22Rv1 (cell line): Measurements from ENCODE around the gene BICRAL.

Source experiments
- H3K27ac ChIP-seq: fragments of 450-650 bp; 2 replicates; pipeline ENCODE4 v1.5.1; 2017
- ZFX ChIP-seq: fragments of 450-650 bp; IDR thresholded peaks from 2 replicates; pipeline ENCODE4 v1.6.1; 2017; ENCODE audit warnings: antibody characterized with exemption, borderline replicate concordance
- TF ChIP-seq, protein P1 (sequence below): fragments of 450-650 bp; IDR thresholded peaks from 2 replicates; pipeline ENCODE4 v1.5.1; 2017; ENCODE audit warnings: mild to moderate bottlenecking

The BICRAL gene

DNA sequence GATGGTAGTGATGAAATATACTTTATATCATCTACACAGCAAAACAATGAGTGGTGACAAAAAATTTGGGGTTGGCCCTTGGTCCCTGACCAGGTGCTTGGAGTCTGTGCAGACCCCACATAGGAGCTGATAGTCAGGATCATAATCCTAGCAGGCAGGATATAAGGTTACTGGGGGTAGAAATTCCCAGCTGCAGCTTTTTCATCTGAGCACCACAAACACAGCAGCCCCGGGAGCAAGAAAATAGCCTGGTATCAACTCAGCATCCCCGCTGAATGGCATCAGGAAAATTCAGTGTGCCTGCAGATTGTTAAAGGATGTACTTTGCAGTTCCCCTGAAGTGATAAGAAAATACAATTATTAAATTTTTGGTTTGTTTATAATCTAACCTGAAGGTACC is 69.7 kb downstream of the BICRAL start:
- TF ChIP-seq, protein P1, sequence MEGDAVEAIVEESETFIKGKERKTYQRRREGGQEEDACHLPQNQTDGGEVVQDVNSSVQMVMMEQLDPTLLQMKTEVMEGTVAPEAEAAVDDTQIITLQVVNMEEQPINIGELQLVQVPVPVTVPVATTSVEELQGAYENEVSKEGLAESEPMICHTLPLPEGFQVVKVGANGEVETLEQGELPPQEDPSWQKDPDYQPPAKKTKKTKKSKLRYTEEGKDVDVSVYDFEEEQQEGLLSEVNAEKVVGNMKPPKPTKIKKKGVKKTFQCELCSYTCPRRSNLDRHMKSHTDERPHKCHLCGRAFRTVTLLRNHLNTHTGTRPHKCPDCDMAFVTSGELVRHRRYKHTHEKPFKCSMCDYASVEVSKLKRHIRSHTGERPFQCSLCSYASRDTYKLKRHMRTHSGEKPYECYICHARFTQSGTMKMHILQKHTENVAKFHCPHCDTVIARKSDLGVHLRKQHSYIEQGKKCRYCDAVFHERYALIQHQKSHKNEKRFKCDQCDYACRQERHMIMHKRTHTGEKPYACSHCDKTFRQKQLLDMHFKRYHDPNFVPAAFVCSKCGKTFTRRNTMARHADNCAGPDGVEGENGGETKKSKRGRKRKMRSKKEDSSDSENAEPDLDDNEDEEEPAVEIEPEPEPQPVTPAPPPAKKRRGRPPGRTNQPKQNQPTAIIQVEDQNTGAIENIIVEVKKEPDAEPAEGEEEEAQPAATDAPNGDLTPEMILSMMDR, result no peak
- no peak for TF ChIP-seq ZFX
- no peak overlapping the region for H3K27ac ChIP-seq

GRCh38 chr6:42860036-42860435 is 78.2 kb downstream of the BICRAL start:
- no peak for TF ChIP-seq ZFX

DNA sequence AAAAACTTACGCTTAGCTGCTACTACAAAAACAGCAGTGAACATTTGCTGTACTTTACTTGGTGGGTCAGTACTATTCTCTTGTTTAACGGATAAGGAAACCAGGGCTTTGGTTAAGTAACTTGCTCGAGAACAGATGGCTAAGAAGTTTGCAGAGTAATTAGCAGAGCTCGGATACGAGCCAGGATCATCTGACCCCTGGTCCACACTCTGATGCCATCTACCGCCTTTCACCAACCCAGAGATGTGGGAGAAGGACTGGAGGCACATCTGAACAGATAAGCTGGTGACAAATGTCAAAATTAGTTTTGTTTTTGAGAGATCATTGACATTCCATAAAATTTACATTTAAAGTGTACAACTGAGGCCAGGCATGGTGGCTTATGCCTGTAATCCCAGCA is 78.6 kb downstream of the BICRAL start:
- H3K27ac ChIP-seq, result no peak overlapping the region
- TF ChIP-seq, protein P1, result no peak
- no peak for TF ChIP-seq ZFX

More at GRCh38 chr6:42860036-42860435, 78.2 kb downstream of the BICRAL start:
- no peak overlapping the region for H3K27ac ChIP-seq

- TF ChIP-seq ZFX, result no peak
- TF ChIP-seq, protein P1, result no peak
- no peak overlapping the region for H3K27ac ChIP-seq
Measured at GRCh38 chr6:42864602-42865001, 82.8 kb downstream of the BICRAL start.

DNA sequence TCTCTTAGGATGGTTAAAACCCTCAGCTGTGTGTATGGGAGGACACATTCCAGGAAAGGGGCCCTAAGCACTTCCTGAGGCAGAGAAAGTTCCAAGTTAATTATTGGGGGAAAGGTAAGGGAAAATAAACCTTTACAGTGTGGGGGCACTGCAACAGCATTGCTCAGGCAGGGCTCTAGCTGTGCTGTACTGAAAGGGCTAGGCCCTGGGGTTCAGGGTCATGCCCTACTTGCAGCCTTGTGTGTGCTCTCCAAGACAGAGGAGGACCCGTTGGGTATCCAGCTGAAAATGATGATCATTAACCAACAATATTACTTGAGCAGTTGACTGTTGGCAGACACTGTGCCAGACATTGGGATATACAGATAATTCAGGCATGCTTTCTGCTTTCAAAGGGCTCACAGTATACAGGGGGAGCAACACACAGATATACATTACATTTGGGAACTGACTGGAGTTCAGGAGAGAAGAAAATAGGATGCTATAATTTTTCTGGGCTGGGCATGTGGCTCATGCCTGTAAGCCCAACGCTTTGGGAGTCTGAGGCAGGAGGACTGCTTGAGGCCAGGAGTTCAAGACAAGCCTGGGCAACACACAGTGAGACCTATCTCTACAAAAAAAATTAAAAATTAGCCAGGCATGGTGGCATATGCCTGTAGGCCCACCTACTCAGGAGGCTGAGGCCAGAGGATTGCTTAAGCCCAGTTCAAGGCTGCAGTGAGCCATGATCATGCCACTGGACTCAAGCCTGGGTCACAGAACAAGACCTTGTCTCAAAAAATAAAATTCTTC is 88.5 kb downstream of the BICRAL start:
- TF ChIP-seq, protein P1, result no peak
- TF ChIP-seq ZFX, result no peak
- H3K27ac ChIP-seq, result no peak overlapping the region

DNA sequence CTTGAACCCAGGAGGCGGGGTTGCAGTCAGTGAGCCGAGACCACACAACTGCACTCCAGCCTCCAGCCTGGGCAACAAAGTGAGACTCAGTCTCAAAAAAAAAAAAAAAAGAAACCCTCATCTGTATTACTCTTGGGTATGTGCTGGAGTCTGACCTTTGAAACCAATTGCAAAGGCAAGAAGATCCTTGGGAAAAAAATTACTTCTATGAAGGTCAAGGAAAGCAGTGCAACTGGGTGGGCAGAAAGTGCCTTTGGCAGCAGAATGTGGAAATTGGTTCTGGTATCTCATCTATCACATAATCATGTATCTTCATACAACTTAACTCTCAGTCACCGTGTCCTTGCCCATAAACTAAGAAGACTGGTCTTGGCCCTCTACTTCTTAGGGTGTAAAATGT is 89.9 kb downstream of the BICRAL start:
- TF ChIP-seq, protein P1, result no peak
- TF ChIP-seq ZFX, result no peak
- H3K27ac ChIP-seq, result no peak overlapping the region

GRCh38 chr6:42873313-42873712 is 91.5 kb downstream of the BICRAL start:
- H3K27ac ChIP-seq, result no peak overlapping the region
- no peak for TF ChIP-seq ZFX
- TF ChIP-seq, protein P1, result no peak

DNA sequence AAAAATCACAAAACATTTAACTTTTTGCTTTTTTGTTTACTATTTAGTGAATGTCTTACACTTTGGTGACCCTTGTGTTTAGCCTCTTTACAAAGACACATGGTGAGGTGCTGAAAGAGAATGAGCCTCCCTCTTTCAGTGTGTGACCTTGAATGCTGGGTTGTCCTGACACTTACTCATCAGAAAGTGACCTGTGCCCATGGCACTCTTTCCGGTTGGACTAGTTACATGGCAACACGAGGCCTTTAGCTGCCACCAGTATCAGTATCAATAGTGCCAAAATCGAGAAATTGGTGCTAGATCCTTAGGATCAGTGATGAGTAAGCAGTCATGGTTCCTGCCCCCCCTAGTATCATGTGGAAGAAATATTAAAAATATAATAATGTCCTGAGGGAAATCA is 95.8 kb downstream of the BICRAL start:
- H3K27ac ChIP-seq, result peak overlapping the region; percentile 35; the same call in 1 of the 2 replicates
- TF ChIP-seq, protein P1, result no peak
- no peak for TF ChIP-seq ZFX
